ENCODE results near the gene PLCD4. TPM values are rescaled to one million over a fixed set of nuclear protein-coding genes. Genes with fewer than 3 reads are reported as not detected.

Gene PLCD4
- polyA plus RNA-seq, 1 of the 3 experiments (the other 2 are of a cell fraction), result 8.5 TPM

DNA sequence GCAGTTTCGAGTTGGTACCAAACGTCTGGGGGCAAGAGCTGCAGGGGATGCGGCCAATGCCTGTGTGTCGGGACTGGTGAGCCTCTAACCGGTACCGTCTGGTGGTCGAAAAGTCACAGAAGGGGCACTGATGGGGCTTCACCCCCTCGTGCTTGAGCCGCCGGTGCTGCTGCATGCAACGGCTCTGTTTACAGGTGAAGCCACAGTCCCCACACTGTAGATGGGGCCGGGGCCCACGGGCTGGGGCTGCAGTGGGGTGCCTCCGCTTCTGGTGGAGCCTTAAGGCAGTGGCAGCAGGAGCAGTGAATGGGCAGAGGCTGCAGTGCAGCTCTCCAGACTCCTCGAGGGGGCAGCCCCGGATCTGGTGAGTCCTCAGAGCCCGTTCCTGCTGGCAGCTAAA is 35.1 kb downstream of the PLCD4 start:
- CTCF ChIA-PET, result no interaction called here
- H2AFZ ChIP-seq (ENCODE audit: low read depth), result no peak overlapping the region
- H3K36me3 ChIP-seq (replicated peaks in 1 of 2; ENCODE audit: control insufficient read depth in 1 of 2, insufficient read depth in 2 of 2, low read length in 1 of 2), result peaks cover 30 to 78% of the 10 kb centered on the region in 2 experiments
- H3K27me3 ChIP-seq (ENCODE audit: insufficient read depth), result no peaks in the 10 kb centered on the region
- POLR2A ChIA-PET, result interaction anchor here (1.1 kb wide), 1 partner anchor 36 kb away, joined by 3 read pairs; the partner anchor contains the start of gene PLCD4
- H3K4me3 ChIP-seq (ENCODE audit: low read depth in 2 of 2, low read length in 1 of 2), result no peak overlapping the region
- no peak overlapping the region for H3K9ac ChIP-seq
- no peaks in the 10 kb centered on the region for H3K9me2 ChIP-seq
- no peak overlapping the region for H3K27ac ChIP-seq (ENCODE audit: low read depth in 2 of 2, low read length in 1 of 2)
- TF ChIP-seq, protein P1, sequence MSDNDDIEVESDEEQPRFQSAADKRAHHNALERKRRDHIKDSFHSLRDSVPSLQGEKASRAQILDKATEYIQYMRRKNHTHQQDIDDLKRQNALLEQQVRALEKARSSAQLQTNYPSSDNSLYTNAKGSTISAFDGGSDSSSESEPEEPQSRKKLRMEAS (IDR thresholded peaks at IDR 0.05; ENCODE audit: low read depth), result no peak
- no peak for TF ChIP-seq SIN3A (IDR thresholded peaks at IDR 0.05; ENCODE audit: borderline replicate concordance, low read depth, low read length)
- DNase-seq, result no peak
- peaks cover 4% of the 10 kb centered on the region for H3K79me2 ChIP-seq (ENCODE audit: insufficient read depth)
- H3K4me1 ChIP-seq (ENCODE audit: control insufficient read depth in 1 of 2, insufficient read depth in 2 of 2, low read depth in 1 of 2, low read length in 1 of 2), result no peaks in the 10 kb centered on the region
- H3K4me2 ChIP-seq, result no peak overlapping the region
- H4K20me1 ChIP-seq (ENCODE audit: insufficient read depth), result no peaks in the 10 kb centered on the region
- no peaks in the 10 kb centered on the region for H3K9me3 ChIP-seq
- WGBS (ENCODE audit: low lambda C conversion rate), result 92% methylated on average over 14 of the region's 17 CpGs
- peaks cover 3% of the 10 kb centered on the region for H3F3A ChIP-seq (replicated peaks; ENCODE audit: insufficient read depth)

DNA sequence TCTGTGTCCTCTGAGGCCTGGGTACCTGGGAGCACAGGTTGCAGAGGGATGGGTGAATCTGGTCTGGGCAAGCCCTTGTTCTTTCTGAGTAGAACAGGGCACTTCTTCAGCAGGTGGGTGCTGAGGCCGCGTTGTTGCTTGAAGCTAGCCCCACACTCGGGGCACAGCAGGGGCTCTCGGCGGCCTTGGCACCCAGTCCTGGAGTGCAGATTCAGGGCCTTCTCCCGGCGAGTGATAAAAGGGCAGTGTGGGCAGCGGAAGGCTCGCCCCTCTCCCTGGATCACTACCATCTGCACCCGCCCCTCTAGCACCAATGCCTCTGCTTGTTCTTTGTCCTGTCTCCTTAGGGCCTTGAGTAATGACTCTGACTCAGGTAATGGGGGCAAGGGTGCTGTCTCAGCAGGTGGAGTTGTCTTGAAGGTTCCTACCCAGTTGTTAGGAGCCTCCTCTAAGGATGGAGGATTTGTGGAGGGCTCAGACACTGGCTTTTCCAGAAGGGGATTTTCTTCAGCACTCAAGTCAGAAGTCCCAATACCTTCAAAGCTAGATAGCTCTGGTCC is 36.1 kb downstream of the PLCD4 start:
- ChIA-PET POLR2A (no interaction called here), CTCF (no interaction called here)
- H3F3A ChIP-seq (replicated peaks; ENCODE audit: insufficient read depth), result peaks cover 3% of the 10 kb centered on the region
- H3K4me3 ChIP-seq (ENCODE audit: low read depth in 2 of 2, low read length in 1 of 2), result no peak overlapping the region
- no peak overlapping the region for H3K4me2 ChIP-seq
- H3K9me2 ChIP-seq, result no peaks in the 10 kb centered on the region
- TF ChIP-seq FOXM1 (IDR thresholded peaks at IDR 0.05; ENCODE audit: low read depth) (no peak), POLR2AphosphoS5 (IDR thresholded peaks at IDR 0.05; ENCODE audit: low read depth, low read length) (no peak), USF2 (IDR thresholded peaks at IDR 0.05; ENCODE audit: borderline replicate concordance, low read depth, low read length) (no peak), CTCF (IDR thresholded peaks at IDR 0.05) (no peak), ELF1 (IDR thresholded peaks at IDR 0.05) (no peak)
- H3K9ac ChIP-seq, result no peak overlapping the region
- peaks cover 4% of the 10 kb centered on the region for H3K79me2 ChIP-seq (ENCODE audit: insufficient read depth)
- 95% methylated on average over 3 of the region's 10 CpGs for WGBS (ENCODE audit: low lambda C conversion rate)
- H3K4me1 ChIP-seq (ENCODE audit: control insufficient read depth in 1 of 2, insufficient read depth in 2 of 2, low read depth in 1 of 2, low read length in 1 of 2), result no peaks in the 10 kb centered on the region; a peak in 1 of 4 replicates
- no peak overlapping the region for H2AFZ ChIP-seq (ENCODE audit: low read depth)
- peaks cover 35 to 79% of the 10 kb centered on the region in 2 experiments for H3K36me3 ChIP-seq (replicated peaks in 1 of 2; ENCODE audit: control insufficient read depth in 1 of 2, insufficient read depth in 2 of 2, low read length in 1 of 2)
- no peak for DNase-seq
- H3K27ac ChIP-seq (ENCODE audit: low read depth in 2 of 2, low read length in 1 of 2), result no peak overlapping the region
- H3K27me3 ChIP-seq (ENCODE audit: insufficient read depth), result no peaks in the 10 kb centered on the region
- no peaks in the 10 kb centered on the region for H4K20me1 ChIP-seq (ENCODE audit: insufficient read depth)
- H3K9me3 ChIP-seq, result no peaks in the 10 kb centered on the region

DNA sequence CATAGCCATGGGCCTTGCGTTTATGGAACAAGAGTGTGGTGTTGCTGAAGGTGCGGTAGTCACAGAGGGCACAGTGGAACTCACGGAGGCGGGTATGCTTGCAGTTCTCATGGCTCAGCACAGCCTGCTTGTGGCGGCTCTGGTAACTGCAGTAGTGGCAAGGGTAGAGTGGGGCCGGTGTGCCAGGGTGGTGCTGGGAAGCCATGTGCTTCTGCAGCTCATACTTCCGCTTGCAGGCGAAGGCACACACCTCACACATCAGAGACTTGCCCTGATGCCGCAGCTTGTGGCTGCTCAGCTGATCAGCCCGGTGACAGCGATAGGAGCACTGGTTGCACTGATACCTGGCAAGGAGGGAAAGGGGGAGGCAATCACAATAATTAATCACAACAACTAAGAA is 37.0 kb downstream of the PLCD4 start:
- no peaks in the 10 kb centered on the region for H4K20me1 ChIP-seq (ENCODE audit: insufficient read depth)
- H3K4me3 ChIP-seq (ENCODE audit: low read depth in 2 of 2, low read length in 1 of 2), result no peak overlapping the region
- peaks cover 3% of the 10 kb centered on the region for H3F3A ChIP-seq (replicated peaks; ENCODE audit: insufficient read depth)
- ChIA-PET POLR2A (no interaction called here), CTCF (no interaction called here)
- H3K79me2 ChIP-seq (ENCODE audit: insufficient read depth), result peaks cover 4% of the 10 kb centered on the region
- no peaks in the 10 kb centered on the region for H3K27me3 ChIP-seq (ENCODE audit: insufficient read depth)
- 89% methylated on average over 11 of the region's 11 CpGs for WGBS (ENCODE audit: low lambda C conversion rate)
- no peak for DNase-seq
- H2AFZ ChIP-seq (ENCODE audit: low read depth), result no peak overlapping the region
- peaks cover 30 to 83% of the 10 kb centered on the region in 2 experiments for H3K36me3 ChIP-seq (replicated peaks in 1 of 2; ENCODE audit: control insufficient read depth in 1 of 2, insufficient read depth in 2 of 2, low read length in 1 of 2)
- H3K9me3 ChIP-seq, result no peaks in the 10 kb centered on the region
- H3K4me2 ChIP-seq, result no peak overlapping the region
- H3K27ac ChIP-seq (ENCODE audit: low read depth in 2 of 2, low read length in 1 of 2), result no peak overlapping the region; a peak in 1 of 4 replicates
- no peak overlapping the region for H3K9ac ChIP-seq
- H3K9me2 ChIP-seq, result no peaks in the 10 kb centered on the region
- H3K4me1 ChIP-seq (ENCODE audit: control insufficient read depth in 1 of 2, insufficient read depth in 2 of 2, low read depth in 1 of 2, low read length in 1 of 2), result no peaks in the 10 kb centered on the region; a peak in 1 of 4 replicates
- TF ChIP-seq EZH2phosphoT487 (IDR thresholded peaks at IDR 0.05; ENCODE audit: borderline replicate concordance, low read depth) (no peak), ELF1 (IDR thresholded peaks at IDR 0.05) (no peak), CTCF (IDR thresholded peaks at IDR 0.05) (no peak), CHD2 (IDR thresholded peaks at IDR 0.05; ENCODE audit: low read length, partially characterized antibody) (no peak), ZBTB33 (IDR thresholded peaks at IDR 0.05; ENCODE audit: borderline replicate concordance, low read depth) (no peak), JUND (IDR thresholded peaks at IDR 0.05) (no peak), YY1 (IDR thresholded peaks at IDR 0.05; ENCODE audit: low read depth) (no peak), USF2 (IDR thresholded peaks at IDR 0.05; ENCODE audit: borderline replicate concordance, low read depth, low read length) (no peak), TCF12 (IDR thresholded peaks at IDR 0.05) (no peak)

Measured in SK-N-SH (cell line).